ENCODE measurements around the gene C6orf62.
"Not testable (repeated sequence)": the region's sequence is repeated elsewhere in the genome, so short reads cannot be mapped to it uniquely, and the experiment has no call there.

C6orf62 gene

GRCh38 chr6:24666641-24667377 lies 52.1 kb downstream of the C6orf62 start, which contains the start of the genes ACOT13 and TDP2:
TSS of gene ACOT13 (plus strand) at chr6:24667077. CDS start at chr6:24667264, 187 bp downstream.
TSS of gene TDP2 (minus strand) at chr6:24666899. CDS start at chr6:24666862, 37 bp downstream.
- DNase-seq, result peak; percentile 99 to 100 (median 99)

DNA sequence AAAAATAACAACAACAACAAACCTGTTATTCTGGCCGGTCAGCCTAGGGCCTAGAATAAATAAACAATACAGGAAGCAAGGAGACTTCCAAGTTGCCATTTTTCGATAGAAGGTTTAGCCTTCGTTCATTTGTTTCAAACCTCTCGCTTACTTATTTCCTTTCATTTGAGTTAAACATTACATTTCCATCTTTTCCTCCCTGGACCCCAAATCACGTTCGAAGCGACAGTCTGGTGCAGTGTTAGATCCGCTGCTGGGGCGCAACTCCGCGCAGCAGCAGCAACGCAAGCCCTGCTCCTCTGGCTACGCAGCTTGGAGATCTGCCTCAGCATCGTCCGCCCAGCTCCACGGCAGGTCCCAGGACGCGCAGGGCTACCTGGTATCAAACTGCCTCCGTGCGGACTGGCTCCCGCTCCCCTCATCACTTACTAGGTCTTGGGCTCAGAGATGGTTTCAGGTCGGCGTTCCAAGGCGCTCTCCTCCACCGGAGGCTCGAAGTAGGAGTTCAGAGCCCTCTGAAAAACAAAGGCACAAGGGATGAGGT lies 52.8 kb downstream of the C6orf62 start:
- DNase-seq, result peak; percentile 32 to 57 (median 40)

DNA sequence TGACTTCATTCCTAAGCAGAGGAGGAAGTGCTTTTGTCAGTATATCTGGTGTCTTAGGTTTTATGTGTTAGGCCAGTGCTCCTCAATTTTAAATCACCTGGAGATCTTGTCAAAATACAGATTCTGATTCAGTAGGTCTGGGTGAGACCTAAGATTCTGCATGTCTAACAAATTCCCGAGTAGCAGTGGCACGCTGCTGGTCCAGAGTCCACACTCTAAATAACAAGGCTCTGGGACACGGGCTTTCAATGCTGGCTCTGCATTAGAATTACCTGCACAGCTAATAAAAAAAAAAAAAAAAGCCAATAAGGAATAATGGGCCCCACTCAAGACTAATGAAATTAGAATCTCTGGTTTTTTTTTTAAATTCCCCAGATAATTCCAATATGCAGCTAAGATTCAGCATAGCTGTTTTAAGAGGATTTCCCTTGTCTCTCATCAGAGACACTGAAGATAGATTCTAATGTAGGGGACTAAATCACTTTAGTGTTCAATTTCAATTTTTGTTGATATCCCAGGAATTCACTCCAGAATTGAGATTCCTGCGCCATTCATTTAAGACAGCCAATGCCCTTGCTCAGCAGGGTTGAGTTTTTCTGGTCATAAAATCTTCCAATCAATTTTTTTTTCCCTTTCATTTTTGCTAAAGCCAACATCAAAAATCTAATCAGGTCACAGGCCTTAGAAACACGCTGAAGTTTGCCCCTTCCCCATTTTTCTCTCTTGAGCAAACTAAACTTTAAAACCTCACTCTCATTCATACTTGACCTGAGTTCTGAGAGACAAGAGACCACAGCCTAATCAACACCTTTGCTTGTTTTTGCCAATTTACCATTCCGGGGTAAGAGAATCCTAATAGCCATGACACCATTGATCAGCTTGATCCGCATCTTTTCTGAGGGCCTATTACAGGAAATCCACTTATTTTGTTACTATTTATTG lies 54.6 kb downstream of the C6orf62 start:
- DNase-seq, result peak in 2 of 4 experiments; percentile 31 to 55

DNA sequence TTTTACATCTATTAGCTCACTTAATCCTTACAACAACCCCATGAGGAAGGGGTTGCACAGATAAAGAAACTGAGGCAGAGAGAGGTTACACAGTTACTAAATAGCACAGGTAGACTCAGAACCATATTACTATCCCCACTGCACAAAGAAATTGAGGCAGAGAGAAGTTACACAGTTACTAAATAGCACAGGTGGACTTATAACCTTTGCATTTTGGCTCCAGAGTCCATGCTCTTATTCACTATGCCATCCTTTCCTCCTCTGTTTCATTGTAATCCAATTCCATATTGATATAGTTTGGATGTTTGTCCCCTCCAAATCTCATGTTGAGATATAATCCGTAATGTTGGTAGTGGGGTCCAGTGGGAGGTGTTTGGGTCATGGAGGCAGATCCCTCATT lies 55.8 kb downstream of the C6orf62 start:
- no peak for DNase-seq

DNA sequence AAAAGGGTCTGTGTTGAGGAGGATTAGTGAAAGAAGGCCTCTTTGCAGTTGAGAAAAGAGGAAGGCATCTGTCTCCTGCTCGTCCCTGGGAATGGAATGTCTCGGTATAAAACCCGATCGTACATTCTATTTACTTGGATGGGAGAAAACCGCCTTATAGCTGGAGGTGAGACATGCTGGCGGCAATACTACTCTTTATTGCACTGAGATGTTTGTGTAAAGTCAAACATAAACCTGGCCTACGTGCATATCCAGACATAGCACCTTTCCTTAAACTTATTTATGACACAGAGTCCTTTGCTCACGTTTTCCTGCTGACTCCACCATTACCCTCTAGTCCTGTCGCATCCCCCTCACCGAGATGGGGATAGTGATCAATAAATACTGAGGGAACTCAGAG lies 56.7 kb downstream of the C6orf62 start:
- DNase-seq, result no peak

- not testable (repeated sequence) for DNase-seq
Observed at GRCh38 chr6:24661759-24662158, 57.2 kb downstream of the C6orf62 start.

DNA sequence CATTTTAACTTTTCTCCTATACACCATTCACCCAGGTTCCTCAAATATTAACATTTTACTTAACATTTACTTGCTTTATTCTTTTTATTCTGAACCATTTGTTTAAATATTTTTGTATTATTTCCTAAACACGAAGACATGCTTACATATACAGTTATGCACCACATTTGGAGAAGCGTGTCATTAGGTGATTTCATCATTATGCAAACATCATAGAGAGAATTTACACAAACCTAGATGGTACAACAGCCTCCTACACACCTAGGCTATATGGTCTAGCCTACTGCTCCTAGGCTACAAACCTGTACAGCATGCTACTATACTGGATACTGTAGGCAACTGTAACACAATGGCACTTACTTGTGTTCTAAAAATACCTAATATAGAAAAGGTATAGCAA lies 58.8 kb downstream of the C6orf62 start:
- peak; percentile 23 to 80 (median 54) for DNase-seq

GRCh38 chr6:24659561-24659960 lies 59.4 kb downstream of the C6orf62 start:
- peak; percentile 52 to 78 (median 68) for DNase-seq

DNA sequence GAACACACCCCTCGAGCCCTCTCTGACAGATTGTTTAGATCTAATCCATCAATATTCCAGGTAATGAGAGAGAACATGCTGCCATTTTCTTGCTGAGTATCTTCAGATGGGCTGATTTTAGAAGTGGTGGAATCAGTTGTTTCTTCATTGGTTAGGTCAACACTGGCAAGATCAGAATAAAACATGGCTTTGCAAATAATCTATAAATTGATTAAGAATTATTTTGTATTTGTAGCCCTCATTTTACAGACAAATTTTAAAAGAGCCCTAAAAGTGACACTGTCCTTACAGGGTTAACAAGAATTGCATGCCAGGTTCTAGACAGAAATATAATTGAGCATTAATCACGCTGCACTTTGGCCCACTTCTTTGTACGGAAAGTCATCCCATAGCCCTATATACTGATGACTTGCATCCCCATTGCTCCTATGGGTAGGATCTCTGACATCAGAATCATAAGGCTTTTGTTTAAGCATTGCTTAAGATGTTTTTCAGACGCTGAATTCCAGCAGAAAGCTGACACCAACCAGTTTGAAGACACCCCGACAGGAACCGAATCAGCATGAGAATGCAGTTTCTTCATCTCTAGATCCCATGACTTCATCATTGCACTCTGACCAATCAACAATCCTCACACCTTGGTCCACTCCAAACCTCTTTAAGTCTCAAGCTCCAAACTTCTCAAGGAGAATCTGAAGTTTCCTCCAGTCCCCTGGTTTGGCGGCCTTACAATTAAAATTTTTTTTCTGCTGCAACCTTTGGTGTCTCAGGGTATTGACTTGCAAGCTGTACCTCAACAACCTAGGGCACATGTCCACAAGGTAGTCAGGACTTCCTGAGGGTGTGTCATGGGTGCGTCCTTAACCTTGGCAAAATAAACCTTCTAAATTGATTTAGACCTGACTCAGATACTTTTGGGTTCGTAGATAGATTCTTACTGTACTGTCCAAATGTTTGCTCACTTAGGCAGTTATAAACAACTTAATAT lies 60.1 kb downstream of the C6orf62 start:
- peak; percentile 88 to 99 (median 93) for DNase-seq

- DNase-seq, result no peak
Observed at GRCh38 chr6:24655215-24655614, 63.7 kb downstream of the C6orf62 start.
